HepG2 (cell line): Measurements from ENCODE around the gene MEIOC. TPM values are rescaled to one million over a fixed set of nuclear protein-coding genes. Genes with fewer than 3 reads are reported as not detected.

Experiments used
- BRD4 ChIP-seq: sonication (generic); formaldehyde crosslinking; IDR thresholded peaks from 2 replicates; pipeline ENCODE4 v1.4.0; 2020; ENCODE audit warnings: missing genetic modification reagents
- DDIT3 ChIP-seq: sonication (generic); formaldehyde crosslinking; IDR thresholded peaks from 2 replicates; pipeline ENCODE4 v1.4.0; 2020; ENCODE audit warnings: mild to moderate bottlenecking, missing genetic modification reagents
- HCFC1 ChIP-seq: fragments of 150-350 bp; IDR thresholded peaks from 2 replicates; pipeline ENCODE4 v1.6.1; 2014; ENCODE audit warnings: low read depth, low read length
- KDM5B ChIP-seq: sonication (generic); formaldehyde crosslinking; IDR thresholded peaks from 2 replicates; pipeline ENCODE4 v1.4.0; 2020; ENCODE audit warnings: missing genetic modification reagents, mild to moderate bottlenecking, borderline replicate concordance
- MLLT10 ChIP-seq: sonication (generic); formaldehyde crosslinking; IDR thresholded peaks from 2 replicates; pipeline ENCODE4 v1.4.0; 2020; ENCODE audit warnings: missing genetic modification reagents
- POGZ ChIP-seq: sonication (generic); formaldehyde crosslinking; IDR thresholded peaks from 2 replicates; pipeline ENCODE4 v1.4.0; 2020; ENCODE audit warnings: mild to moderate bottlenecking, missing genetic modification reagents
- RBM39 ChIP-seq: fragments of 200-400 bp; formaldehyde crosslinking; IDR thresholded peaks from one replicate; pipeline ENCODE4 v1.6.1; 2018; ENCODE audit warnings: antibody characterized with exemption, mild to moderate bottlenecking, low read depth, low read length; ENCODE audit not compliant: poor library complexity, severe bottlenecking
- SRY ChIP-seq: sonication (generic); formaldehyde crosslinking; IDR thresholded peaks from 2 replicates; pipeline ENCODE4 v1.8.0; 2022; ENCODE audit warnings: mild to moderate bottlenecking, missing genetic modification reagents
- SUZ12 ChIP-seq: fragments of 150-350 bp; IDR thresholded peaks from 2 replicates; pipeline ENCODE4 v1.6.1; 2014; ENCODE audit warnings: low read depth, low read length
- THYN1 ChIP-seq: sonication (generic); formaldehyde crosslinking; IDR thresholded peaks from 2 replicates; pipeline ENCODE4 v1.8.1; 2023; ENCODE audit warnings: low read depth, mild to moderate bottlenecking, moderate library complexity, missing genetic modification reagents, borderline replicate concordance
- ZBTB40 ChIP-seq, 2 experiments: fragments of 450-650 bp in 1 of 2; sonication (generic) in 1 of 2; formaldehyde crosslinking in 1 of 2; IDR thresholded peaks; 2 replicates each; pipeline versions ENCODE4 v1.6.1 to v1.8.0; 2016 to 2022; ENCODE audit warnings: antibody characterized with exemption in 1 of 2, mild to moderate bottlenecking in 1 of 2, missing genetic modification reagents in 1 of 2
- ZNF18 ChIP-seq: sonication (generic); formaldehyde crosslinking; IDR thresholded peaks from 2 replicates; pipeline ENCODE4 v1.8.0; 2022; ENCODE audit warnings: mild to moderate bottlenecking, missing genetic modification reagents; ENCODE audit not compliant: insufficient replicate concordance
- ZNF24 ChIP-seq: fragments of 450-650 bp; IDR thresholded peaks from 2 replicates; pipeline ENCODE4 v1.6.1; 2017; ENCODE audit warnings: antibody characterized with exemption, mild to moderate bottlenecking
- ZNF263 ChIP-seq: sonication (generic); formaldehyde crosslinking; IDR thresholded peaks from 2 replicates; pipeline ENCODE4 v1.4.0; 2020; ENCODE audit warnings: missing genetic modification reagents
- ZNF331 ChIP-seq: sonication (generic); formaldehyde crosslinking; IDR thresholded peaks from 2 replicates; pipeline ENCODE4 v1.4.0; 2020; ENCODE audit warnings: missing genetic modification reagents
- ZNF619 ChIP-seq: sonication (generic); formaldehyde crosslinking; IDR thresholded peaks from 2 replicates; pipeline ENCODE4 v1.4.0; 2020; ENCODE audit warnings: mild to moderate bottlenecking, missing genetic modification reagents
- ZNF761 ChIP-seq: sonication (generic); formaldehyde crosslinking; conservative IDR thresholded peaks from 2 replicates; pipeline ENCODE4 v1.4.0; 2020; ENCODE audit warnings: mild to moderate bottlenecking, missing genetic modification reagents
- polyA plus RNA-seq, 8 experiments: library from polyadenylated mRNA; depleted of rRNA in 3 of 8; stranded (reverse) in 7 of 8; unstranded in 1 of 8; fragments of >200 nt; fragmentation: Illumina TruSeq in 4 of 8; extraction: Trizol in 4 of 8; gene quantifications; 2 replicates each; pipeline versions ENCODE4 v1.2.1 to v1.2.3, GENCODE V29; 2011 to 2016; ENCODE audit warnings: low read depth in 4 of 8, missing spikeins in 1 of 8, mixed read lengths in 1 of 8; ENCODE audit not compliant: insufficient read depth in 1 of 8
- total RNA-seq, 5 experiments: library from RNA; depleted of rRNA; stranded (reverse); fragments of >200 nt; fragmentation: Illumina TruSeq; extraction: Trizol; gene quantifications; 2 replicates each; pipeline ENCODE4 v1.2.3, GENCODE V29; 2016; ENCODE audit warnings: low read depth in 1 of 5

MEIOC gene
- total and polyA plus RNA-seq, 2 of the 13 experiments (the other 11 are each of a cell fraction or from before 2014, with no cell fraction given), result 0.04 to 0.15 TPM

- TF ChIP-seq POGZ (CRISPR knock-in tag) (peak; percentile 93), MLLT10 (CRISPR knock-in tag) (no peak), SUZ12 (no peak), DDIT3 (CRISPR knock-in tag) (no peak), ZNF331 (CRISPR knock-in tag) (peak; percentile 79; the same call in 1 of the 2 replicates), HCFC1 (peak; percentile 71), SRY (CRISPR knock-in tag) (peak; percentile 83), ZBTB40 (IDR thresholded peaks at IDR 0.05) (no peak), ZBTB40 (CRISPR knock-in tag; IDR thresholded peaks at IDR 0.05) (peak; percentile 86), THYN1 (peak; percentile 91; the same call in 1 of the 2 replicates), ZNF761 (CRISPR knock-in tag) (0 out of 2 replicates have a peak, but pooled peaks have one; percentile 47), ZNF619 (peak; percentile 88), BRD4 (CRISPR knock-in tag) (peak; percentile 98), KDM5B (CRISPR knock-in tag) (peak; percentile 98), RBM39 (peak; percentile 78), ZNF263 (CRISPR knock-in tag) (no peak), ZNF24 (no peak), ZNF18 (CRISPR knock-in tag) (peak; percentile 70)
Measured at GRCh38 chr17:44689477-44690217, 33.4 kb downstream of the MEIOC start, which contains the start of gene CCDC43 (continued).
